DND-41 (cell line): ENCODE results near the gene SLC2A2.

Experiments
- EZH2 ChIP-seq: IDR thresholded peaks from 3 replicates; pipeline ENCODE4 v1.6.1; 2012; ENCODE audit warnings: borderline replicate concordance, low read depth, mild to moderate bottlenecking, moderate library complexity, low read length, inconsistent platforms; ENCODE audit not compliant: severe bottlenecking
- TF ChIP-seq, protein P1 (sequence below): IDR thresholded peaks from 2 replicates; pipeline ENCODE4 v1.5.1; 2012; ENCODE audit warnings: borderline replicate concordance, low read length, moderate library complexity, mild to moderate bottlenecking; ENCODE audit not compliant: poor library complexity, severe bottlenecking; ENCODE audit errors: extremely low read depth

DNA sequence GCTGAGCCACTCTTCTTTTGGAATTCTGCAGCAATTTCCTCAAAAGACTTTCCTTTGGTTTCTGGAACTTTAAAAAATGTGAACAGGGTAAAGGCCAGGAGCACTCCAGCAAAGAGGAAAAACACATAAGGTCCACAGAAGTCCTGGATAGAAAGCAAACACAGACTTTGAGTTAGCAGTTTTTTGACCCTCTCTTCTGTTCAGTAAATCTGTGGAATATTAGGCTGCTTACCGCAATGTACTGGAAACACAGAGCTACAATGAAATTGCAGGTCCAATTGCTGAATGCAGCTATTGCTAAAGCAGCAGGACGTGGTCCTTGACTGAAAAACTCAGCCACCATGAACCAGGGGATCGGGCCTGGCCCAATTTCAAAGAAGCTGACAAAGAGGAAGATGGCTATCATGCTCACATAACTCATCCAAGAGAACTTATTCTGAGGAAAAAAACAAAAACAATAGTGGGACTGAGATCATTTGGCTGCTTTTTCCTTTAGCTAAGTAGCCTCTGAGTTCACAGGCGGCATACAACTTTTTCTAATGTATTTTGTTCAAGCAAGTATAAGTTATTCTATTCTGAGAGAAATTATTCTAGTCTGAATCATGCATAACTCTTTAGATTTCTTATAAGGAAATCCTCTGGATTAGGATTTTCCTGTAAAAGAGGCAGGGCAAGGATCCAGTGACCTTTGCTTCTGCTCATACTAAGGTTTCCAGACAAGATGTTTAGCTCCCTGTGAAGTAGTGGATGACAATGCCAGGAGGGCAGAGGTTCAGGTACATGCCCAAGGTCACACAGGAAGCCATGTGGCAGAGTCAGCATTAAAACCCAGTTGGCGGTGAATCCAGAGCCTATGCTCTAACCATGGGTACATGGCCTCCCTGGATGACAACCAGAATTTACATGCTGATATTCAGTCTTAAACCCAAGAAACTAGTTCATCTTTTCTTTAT lies 28.3 kb downstream of the SLC2A2 start:
- TF ChIP-seq, protein P1, sequence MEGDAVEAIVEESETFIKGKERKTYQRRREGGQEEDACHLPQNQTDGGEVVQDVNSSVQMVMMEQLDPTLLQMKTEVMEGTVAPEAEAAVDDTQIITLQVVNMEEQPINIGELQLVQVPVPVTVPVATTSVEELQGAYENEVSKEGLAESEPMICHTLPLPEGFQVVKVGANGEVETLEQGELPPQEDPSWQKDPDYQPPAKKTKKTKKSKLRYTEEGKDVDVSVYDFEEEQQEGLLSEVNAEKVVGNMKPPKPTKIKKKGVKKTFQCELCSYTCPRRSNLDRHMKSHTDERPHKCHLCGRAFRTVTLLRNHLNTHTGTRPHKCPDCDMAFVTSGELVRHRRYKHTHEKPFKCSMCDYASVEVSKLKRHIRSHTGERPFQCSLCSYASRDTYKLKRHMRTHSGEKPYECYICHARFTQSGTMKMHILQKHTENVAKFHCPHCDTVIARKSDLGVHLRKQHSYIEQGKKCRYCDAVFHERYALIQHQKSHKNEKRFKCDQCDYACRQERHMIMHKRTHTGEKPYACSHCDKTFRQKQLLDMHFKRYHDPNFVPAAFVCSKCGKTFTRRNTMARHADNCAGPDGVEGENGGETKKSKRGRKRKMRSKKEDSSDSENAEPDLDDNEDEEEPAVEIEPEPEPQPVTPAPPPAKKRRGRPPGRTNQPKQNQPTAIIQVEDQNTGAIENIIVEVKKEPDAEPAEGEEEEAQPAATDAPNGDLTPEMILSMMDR = no peak
- TF ChIP-seq EZH2 = no peak
